ENCODE results near the gene DCLK3. TPM values are rescaled to one million over a fixed set of nuclear protein-coding genes. Genes with fewer than 3 reads are reported as not detected.

DCLK3 gene
- total RNA-seq, 2 donors from 2014 or later: 0.80 TPM; not detected in 1

DNA sequence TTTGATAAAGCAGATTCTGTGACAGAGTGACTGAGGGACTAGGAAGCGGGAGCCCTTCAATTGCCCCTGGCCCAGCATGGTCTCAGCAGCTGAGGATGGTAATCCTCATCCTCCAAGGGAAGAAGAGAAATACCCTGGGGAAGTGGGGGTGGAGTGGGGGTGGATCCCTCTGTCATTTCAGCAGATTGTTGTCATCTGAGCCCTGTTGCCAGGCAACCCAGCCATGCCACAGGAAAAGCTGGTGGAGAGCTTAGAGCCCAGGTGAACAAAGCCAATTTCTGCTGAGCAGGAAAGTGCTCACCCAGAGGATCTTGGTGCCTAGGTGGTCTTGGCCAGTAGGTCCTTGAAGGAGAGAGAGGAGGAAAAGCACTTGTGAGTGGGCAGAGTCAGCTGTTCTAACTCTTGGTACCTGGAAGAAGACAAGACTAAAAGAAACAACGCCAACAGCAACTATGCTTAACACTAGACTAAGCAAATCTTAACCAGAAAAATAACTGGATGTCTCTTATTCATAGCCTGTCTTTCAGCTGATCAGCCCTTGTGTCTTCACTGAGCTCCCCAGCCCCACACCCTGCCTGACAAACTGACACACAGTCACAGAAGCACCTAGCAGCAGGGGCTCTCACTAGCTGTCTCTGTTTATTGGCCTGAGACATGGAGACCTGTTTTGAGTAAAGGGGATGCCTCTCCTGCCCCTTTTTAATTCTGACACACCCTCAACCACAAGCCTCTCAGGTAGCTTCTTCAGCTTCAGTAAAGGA lies 40.1 kb upstream of the DCLK3 start:
- intact Hi-C loops (cut with DNase I): no loop called here
- no peak for DNase-seq (ENCODE audit: low spot score)
- WGBS: 91% methylated on average over 2 of the region's 2 CpGs
- TF ChIP-seq, protein P1, sequence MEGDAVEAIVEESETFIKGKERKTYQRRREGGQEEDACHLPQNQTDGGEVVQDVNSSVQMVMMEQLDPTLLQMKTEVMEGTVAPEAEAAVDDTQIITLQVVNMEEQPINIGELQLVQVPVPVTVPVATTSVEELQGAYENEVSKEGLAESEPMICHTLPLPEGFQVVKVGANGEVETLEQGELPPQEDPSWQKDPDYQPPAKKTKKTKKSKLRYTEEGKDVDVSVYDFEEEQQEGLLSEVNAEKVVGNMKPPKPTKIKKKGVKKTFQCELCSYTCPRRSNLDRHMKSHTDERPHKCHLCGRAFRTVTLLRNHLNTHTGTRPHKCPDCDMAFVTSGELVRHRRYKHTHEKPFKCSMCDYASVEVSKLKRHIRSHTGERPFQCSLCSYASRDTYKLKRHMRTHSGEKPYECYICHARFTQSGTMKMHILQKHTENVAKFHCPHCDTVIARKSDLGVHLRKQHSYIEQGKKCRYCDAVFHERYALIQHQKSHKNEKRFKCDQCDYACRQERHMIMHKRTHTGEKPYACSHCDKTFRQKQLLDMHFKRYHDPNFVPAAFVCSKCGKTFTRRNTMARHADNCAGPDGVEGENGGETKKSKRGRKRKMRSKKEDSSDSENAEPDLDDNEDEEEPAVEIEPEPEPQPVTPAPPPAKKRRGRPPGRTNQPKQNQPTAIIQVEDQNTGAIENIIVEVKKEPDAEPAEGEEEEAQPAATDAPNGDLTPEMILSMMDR (IDR thresholded peaks at IDR 0.05): no peak
- TF ChIP-seq POLR2AphosphoS5 (IDR thresholded peaks at IDR 0.05) (no peak), POLR2A (IDR thresholded peaks at IDR 0.05) (no peak)
- Histone ChIP-seq H3K27me3 (replicated peaks; ENCODE audit: insufficient read depth) (no peaks in the 10 kb centered on the region), H3K4me1 (replicated peaks) (no peaks in the 10 kb centered on the region), H3K4me3 (no peak overlapping the region), H3K36me3 (no peaks in the 10 kb centered on the region), H3K9me3 (no peaks in the 10 kb centered on the region), H3K27ac (no peak overlapping the region)

DNA sequence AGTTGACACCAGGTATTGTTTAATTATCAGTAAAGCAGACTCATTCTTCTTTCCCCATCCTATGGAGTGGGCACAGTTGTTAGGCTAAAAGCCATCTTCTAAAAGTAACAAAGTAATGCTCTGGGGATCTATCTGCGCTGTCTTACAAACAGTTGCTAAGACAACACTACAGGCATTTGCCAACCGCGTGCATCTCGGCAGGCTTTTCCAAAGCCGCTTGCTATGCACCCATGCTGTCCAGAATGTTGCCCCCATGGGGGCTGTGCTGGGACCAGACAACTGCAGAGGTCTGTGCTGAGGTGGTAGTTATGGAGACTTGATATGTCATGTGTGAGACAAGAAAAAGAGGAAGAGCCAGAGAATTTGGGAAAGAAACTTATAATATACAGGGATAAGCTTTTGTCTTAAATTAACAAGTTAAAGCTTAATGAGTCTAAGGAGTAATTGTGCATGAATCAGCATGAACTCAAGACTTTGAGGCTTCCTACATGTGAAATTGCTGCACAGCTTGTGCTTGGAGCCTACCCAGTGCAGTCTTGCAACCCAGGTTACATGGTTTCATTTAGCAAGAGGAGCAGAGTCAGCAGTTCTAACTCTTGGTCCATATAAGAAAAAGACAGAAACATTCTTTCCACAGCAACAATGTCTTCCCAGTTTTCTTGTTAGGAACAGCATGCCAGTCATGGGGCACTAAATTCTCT lies 38.9 kb upstream of the DCLK3 start:
- no peak for DNase-seq (ENCODE audit: low spot score)
- 97% methylated on average over 5 of the region's 5 CpGs for WGBS

DNA sequence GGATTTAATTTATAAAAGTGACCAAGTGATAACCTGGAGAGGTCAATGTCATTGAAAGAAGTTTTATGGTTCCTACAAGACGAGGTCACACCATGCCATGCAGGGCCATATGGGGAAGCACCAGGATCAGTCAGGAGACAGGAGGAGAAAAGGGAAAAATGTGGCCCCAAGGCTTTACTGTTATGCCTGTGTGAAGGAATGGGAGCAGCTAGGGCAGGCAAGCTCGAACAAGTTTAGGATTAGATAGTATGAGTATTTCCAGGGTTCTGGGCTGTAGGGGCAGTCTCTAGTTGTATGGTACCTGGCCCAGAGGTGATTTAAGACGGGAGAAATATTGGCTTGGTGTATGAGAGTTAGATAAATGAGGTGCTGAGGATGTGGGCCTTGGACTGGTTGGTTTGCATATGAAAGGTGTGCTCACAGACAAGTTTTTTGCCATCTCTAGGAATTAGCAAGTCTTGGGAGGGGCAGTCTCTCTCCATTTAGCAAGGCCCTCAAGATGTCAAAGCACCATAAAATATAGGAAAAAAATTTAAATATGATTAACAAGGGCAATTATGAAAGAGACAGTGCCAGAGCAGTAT lies 36.3 kb upstream of the DCLK3 start:
- no peaks in the 10 kb centered on the region for H3K4me1 ChIP-seq (replicated peaks)
- WGBS: 61% methylated on average over 3 of the region's 3 CpGs
- no peak for DNase-seq (ENCODE audit: low spot score)
- intact Hi-C loops (cut with DNase I): no loop called here
- H3K27ac ChIP-seq: no peak overlapping the region
- no peak for TF ChIP-seq POLR2A (IDR thresholded peaks at IDR 0.05)
- no peak for TF ChIP-seq POLR2AphosphoS5 (IDR thresholded peaks at IDR 0.05)
- TF ChIP-seq, protein P1 (IDR thresholded peaks at IDR 0.05): no peak
- no peaks in the 10 kb centered on the region for H3K36me3 ChIP-seq
- no peaks in the 10 kb centered on the region for H3K27me3 ChIP-seq (replicated peaks; ENCODE audit: insufficient read depth)
- no peak overlapping the region for H3K4me3 ChIP-seq
- H3K9me3 ChIP-seq: no peaks in the 10 kb centered on the region

More for the DNA sequence above, 38.9 kb upstream of the DCLK3 start:
- Histone ChIP-seq H3K4me3 (no peak overlapping the region), H3K9me3 (no peaks in the 10 kb centered on the region), H3K27ac (no peak overlapping the region), H3K4me1 (replicated peaks) (no peaks in the 10 kb centered on the region), H3K36me3 (no peaks in the 10 kb centered on the region), H3K27me3 (replicated peaks; ENCODE audit: insufficient read depth) (no peaks in the 10 kb centered on the region)
- TF ChIP-seq POLR2A (IDR thresholded peaks at IDR 0.05): no peak
- no peak for TF ChIP-seq POLR2AphosphoS5 (IDR thresholded peaks at IDR 0.05)
- TF ChIP-seq, protein P1 (IDR thresholded peaks at IDR 0.05): no peak
- intact Hi-C loops (cut with DNase I): no loop called here

DNA sequence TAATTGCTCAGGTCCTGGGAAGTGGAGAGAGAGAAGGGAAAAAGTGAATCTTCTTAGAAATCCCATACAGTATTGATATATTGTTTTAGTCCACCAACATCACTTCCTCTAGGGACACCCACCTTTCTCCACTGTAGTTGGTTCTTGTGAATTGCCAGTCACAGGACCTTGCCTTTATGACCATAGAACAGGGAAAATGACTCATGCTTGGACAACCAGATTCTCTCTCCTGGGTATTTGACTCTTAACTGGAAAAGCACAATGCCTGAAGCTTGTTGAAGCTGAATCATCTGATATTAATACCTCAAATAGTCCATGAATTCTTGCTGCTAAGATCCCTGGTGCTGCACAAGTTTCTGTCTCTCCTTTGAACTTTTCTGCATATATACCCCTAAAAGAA lies 32.5 kb upstream of the DCLK3 start:
- TF ChIP-seq, protein P1 (IDR thresholded peaks at IDR 0.05): no peak
- TF ChIP-seq POLR2A (IDR thresholded peaks at IDR 0.05): no peak
- no peak for TF ChIP-seq POLR2AphosphoS5 (IDR thresholded peaks at IDR 0.05)
- H3K9me3 ChIP-seq: no peaks in the 10 kb centered on the region
- intact Hi-C loops (cut with DNase I): no loop called here
- no peaks in the 10 kb centered on the region for H3K36me3 ChIP-seq
- no peaks in the 10 kb centered on the region for H3K4me1 ChIP-seq (replicated peaks)
- H3K4me3 ChIP-seq: no peak overlapping the region
- H3K27ac ChIP-seq: no peak overlapping the region
- DNase-seq (ENCODE audit: low spot score): no peak
- H3K27me3 ChIP-seq (replicated peaks; ENCODE audit: insufficient read depth): no peaks in the 10 kb centered on the region

Data from prostate gland (tissue), 2 donors.